ENCODE data around the gene IRAK1.
A peak's percentile ranks its signal among the peaks of the same experiment; 100 is the strongest.
"Not testable (repeated sequence)": the region's sequence is repeated elsewhere in the genome, so short reads cannot be mapped to it uniquely, and the experiment has no call there.

The IRAK1 gene

GRCh38 chrX:153993978-153994377 is 25.7 kb downstream of the IRAK1 start:
- DNase-seq = no peak

- no peak for DNase-seq
Measured at GRCh38 chrX:153993079-153993478, 26.6 kb downstream of the IRAK1 start.

- no peak for DNase-seq
Measured at GRCh38 chrX:153992180-153992579, 27.5 kb downstream of the IRAK1 start.

- DNase-seq = no peak
Measured at GRCh38 chrX:153991013-153991580, 28.6 kb downstream of the IRAK1 start.

- no peak for DNase-seq
Measured at GRCh38 chrX:153989973-153990655, 29.6 kb downstream of the IRAK1 start.

- DNase-seq = no peak
Measured at GRCh38 chrX:153988493-153988892, 31.2 kb downstream of the IRAK1 start.

GRCh38 chrX:153984351-153985178 is 35.1 kb downstream of the IRAK1 start:
- no peak for DNase-seq

- DNase-seq = no peak
Measured at GRCh38 chrX:153983321-153983801, 36.3 kb downstream of the IRAK1 start.

GRCh38 chrX:153981771-153982533 is 37.8 kb downstream of the IRAK1 start:
- DNase-seq = no peak

GRCh38 chrX:153981231-153981630 is 38.5 kb downstream of the IRAK1 start:
- no peak for DNase-seq

- DNase-seq = not testable (repeated sequence)
Measured at GRCh38 chrX:153980394-153980793, 39.3 kb downstream of the IRAK1 start.

GRCh38 chrX:153974726-153975286 is 44.9 kb downstream of the IRAK1 start:
- DNase-seq = no peak

GRCh38 chrX:153974003-153974725 is 45.5 kb downstream of the IRAK1 start:
- DNase-seq = peak in 1 of 2 experiments; percentile 22

GRCh38 chrX:153973127-153974002 is 46.3 kb downstream of the IRAK1 start:
- DNase-seq = peak in 1 of 2 experiments; percentile 38

GRCh38 chrX:153972368-153973126 is 47.2 kb downstream of the IRAK1 start, which contains the start of gene TMEM187:
Gene TMEM187, plus strand, starts transcription at chrX:153972754. Its CDS starts 9,309 bp downstream, at chrX:153982063.
- peak; percentile 78 to 95 for DNase-seq

GRCh38 chrX:153971450-153972367 is 48.0 kb downstream of the IRAK1 start, which contains the start of gene HCFC1:
Gene HCFC1, minus strand, starts transcription at chrX:153971818. Its CDS starts 978 bp downstream, at chrX:153970840.
- DNase-seq = peak; percentile 84 to 96

GRCh38 chrX:153971124-153971449 is 48.6 kb downstream of the IRAK1 start:
- peak; percentile 53 to 85 for DNase-seq

GRCh38 chrX:153970357-153971123 is 49.2 kb downstream of the IRAK1 start:
- DNase-seq = peak; percentile 49 to 58

Measured in NCI-H526 (cell line).